K562 (cell line): ENCODE measurements around the gene ANKS1B.

ENCODE experiments used
- BHLHE40 ChIP-seq: IDR thresholded peaks from 2 replicates; pipeline ENCODE4 v1.6.1; 2011; ENCODE audit warnings: low read length, improper control_type of control experiment
- CEBPG ChIP-seq, 3 experiments: fragments of 200-800 bp in 1 of 3; sonication (Bioruptor generic) in 1 of 3; sonication (generic) in 1 of 3; formaldehyde crosslinking in 1 of 3; IDR thresholded peaks in 2 of 3; conservative IDR thresholded peaks in 1 of 3; 2 replicates each; pipeline versions ENCODE4 v1.6.1 to v1.8.0; 2016 to 2022; ENCODE audit warnings: missing compliant biosample characterization in 2 of 3, missing genetic modification characterization in 2 of 3, mild to moderate bottlenecking in 1 of 3, missing genetic modification reagents in 1 of 3
- GATA2 ChIP-seq: sonication (generic); formaldehyde crosslinking; IDR thresholded peaks from 2 replicates; pipeline ENCODE4 v1.4.0; 2020; ENCODE audit warnings: mild to moderate bottlenecking, missing genetic modification reagents
- GATAD2B ChIP-seq: fragments of 450-650 bp; IDR thresholded peaks from 2 replicates; pipeline ENCODE4 v1.6.1; 2017; ENCODE audit warnings: mild to moderate bottlenecking, borderline replicate concordance
- HNRNPK ChIP-seq: fragments of 200-400 bp; formaldehyde crosslinking; IDR thresholded peaks from one replicate; pipeline ENCODE4 v1.6.1; 2018; ENCODE audit warnings: mild to moderate bottlenecking, low read depth, low read length; ENCODE audit not compliant: poor library complexity, severe bottlenecking
- KDM1A ChIP-seq, 2 experiments: fragments of 450-650 bp; IDR thresholded peaks; 2 replicates each; pipeline ENCODE4 v1.6.1; 2016; ENCODE audit warnings: mild to moderate bottlenecking in 2 of 2
- POLR2A ChIP-seq: fragments of 450-650 bp; conservative IDR thresholded peaks from 2 replicates; pipeline ENCODE4 v1.6.1; 2016
- RREB1 ChIP-seq: fragments of 250-450 bp; sonication (Bioruptor Pico); IDR thresholded peaks from 2 replicates; pipeline ENCODE4 v1.4.0; 2020
- STAT6 ChIP-seq: sonication (generic); formaldehyde crosslinking; IDR thresholded peaks from 2 replicates; pipeline ENCODE4 v1.8.1; 2023; ENCODE audit warnings: mild to moderate bottlenecking, missing genetic modification reagents
- TCF7 ChIP-seq: sonication (generic); IDR thresholded peaks from 2 replicates; pipeline ENCODE4 v1.6.1; 2016; ENCODE audit warnings: antibody characterized with exemption, borderline replicate concordance
- ZBTB33 ChIP-seq: sonication (generic); formaldehyde crosslinking; IDR thresholded peaks from 2 replicates; pipeline ENCODE4 v1.8.1; 2023; ENCODE audit warnings: mild to moderate bottlenecking, missing genetic modification reagents
- ZNF311 ChIP-seq: fragments of 250-450 bp; sonication (Bioruptor Pico); IDR thresholded peaks from 2 replicates; pipeline ENCODE4 v1.4.0; 2020; ENCODE audit warnings: mild to moderate bottlenecking, moderate library complexity

- TF ChIP-seq ZNF311 (CRISPR knock-in tag) (no peak), RREB1 (CRISPR knock-in tag) (no peak), TCF7 (no peak), GATAD2B (no peak), KDM1A (IDR thresholded peaks at IDR 0.05) (no peak), HNRNPK (no peak), STAT6 (CRISPR knock-in tag) (no peak), BHLHE40 (no peak), POLR2A (no peak), ZBTB33 (CRISPR knock-in tag) (no peak), CEBPG (CRISPR knock-in tag; IDR thresholded peaks at IDR 0.05) (no peak), CEBPG (tag; conservative IDR thresholded peaks at IDR 0.05 in 1 of 2, IDR thresholded peaks at IDR 0.05 in 1 of 2) (no peak), GATA2 (no peak)
These were observed 1248.9 kb downstream of the ANKS1B start for GRCh38 chr12:98735821-98736220.
